K562 (cell line): Measurements from ENCODE around the gene FLT1. TPM values are rescaled to one million over a fixed set of nuclear protein-coding genes. Genes with fewer than 3 reads are reported as not detected.

Experiments
- ARID3B ChIP-seq: fragments of 250-450 bp; sonication (Bioruptor Pico); IDR thresholded peaks from 2 replicates; pipeline ENCODE4 v1.4.0; 2020; ENCODE audit warnings: borderline replicate concordance
- BRCA1 ChIP-seq, 2 experiments: fragments of 450-650 bp in 1 of 2; sonication (generic) in 1 of 2; formaldehyde crosslinking in 1 of 2; IDR thresholded peaks; 2 replicates each; pipeline versions ENCODE4 v1.5.0 to v1.6.1; 2017 to 2020; ENCODE audit warnings: mild to moderate bottlenecking in 1 of 2, missing genetic modification reagents in 1 of 2
- CBFB ChIP-seq: sonication (generic); formaldehyde crosslinking; IDR thresholded peaks from 2 replicates; pipeline ENCODE4 v1.4.0; 2020; ENCODE audit warnings: mild to moderate bottlenecking, missing genetic modification reagents
- FIP1L1 ChIP-seq: fragments of 200-400 bp; formaldehyde crosslinking; IDR thresholded peaks from 2 replicates; pipeline ENCODE4 v1.6.1; 2018; ENCODE audit warnings: mild to moderate bottlenecking, low read depth, low read length; ENCODE audit not compliant: poor library complexity, severe bottlenecking
- JUN ChIP-seq, 2 experiments: sonication (generic) in 1 of 2; formaldehyde crosslinking in 1 of 2; IDR thresholded peaks; 2 replicates each; pipeline versions ENCODE4 v1.6.1 to v1.8.0; 2012 to 2022; ENCODE audit warnings: borderline replicate concordance in 2 of 2, mild to moderate bottlenecking in 2 of 2, improper control_type of control experiment in 1 of 2, low read depth in 1 of 2, low read length in 1 of 2, missing genetic modification reagents in 1 of 2
- JUNB ChIP-seq: fragments of 450-650 bp; formaldehyde crosslinking; conservative IDR thresholded peaks from 2 replicates; pipeline ENCODE4 v1.4.0; 2020; ENCODE audit warnings: mild to moderate bottlenecking
- KLF16 ChIP-seq: IDR thresholded peaks from 2 replicates; pipeline ENCODE4 v1.6.1; 2016; ENCODE audit warnings: antibody characterized with exemption
- NFE2 ChIP-seq: IDR thresholded peaks from 2 replicates; pipeline ENCODE4 v1.6.1; 2014; ENCODE audit warnings: antibody characterized with exemption, low read depth
- NR0B1 ChIP-seq: fragments of 450-650 bp; IDR thresholded peaks from one replicate; pipeline ENCODE4 v1.6.1; 2018; ENCODE audit warnings: mild to moderate bottlenecking, moderate library complexity; ENCODE audit not compliant: partially characterized antibody
- PPARD ChIP-seq: fragments of 250-450 bp; sonication (Bioruptor Pico); IDR thresholded peaks from 2 replicates; pipeline ENCODE4 v1.8.0; 2022; ENCODE audit warnings: inconsistent platforms, mild to moderate bottlenecking, moderate library complexity
- SNRNP70 ChIP-seq: fragments of 200-400 bp; formaldehyde crosslinking; optimal IDR thresholded peaks from 2 replicates; pipeline ENCODE3; 2017; ENCODE audit warnings: low read depth, low read length
- TAF1 ChIP-seq: IDR thresholded peaks from 2 replicates; pipeline ENCODE4 v1.6.1; 2011; ENCODE audit warnings: mild to moderate bottlenecking, low read length, moderate library complexity; ENCODE audit not compliant: insufficient read depth, control insufficient read depth, severe bottlenecking; ENCODE audit errors: extremely low read depth
- ZFP91 ChIP-seq: sonication (generic); formaldehyde crosslinking; IDR thresholded peaks from 2 replicates; pipeline ENCODE4 v1.8.0; 2022; ENCODE audit warnings: mild to moderate bottlenecking, missing genetic modification reagents
- ZNF217 ChIP-seq: sonication (generic); formaldehyde crosslinking; IDR thresholded peaks from 2 replicates; pipeline ENCODE4 v1.8.0; 2022; ENCODE audit warnings: mild to moderate bottlenecking, missing genetic modification reagents
- ZNF3 ChIP-seq: fragments of 250-450 bp; sonication (Bioruptor Pico); IDR thresholded peaks from 2 replicates; pipeline ENCODE4 v1.5.0; 2021; ENCODE audit warnings: mild to moderate bottlenecking, moderate library complexity
- ZNF347 ChIP-seq: fragments of 450-650 bp; formaldehyde crosslinking; IDR thresholded peaks from 2 replicates; pipeline ENCODE4 v1.4.0; 2020; ENCODE audit warnings: low read depth, mild to moderate bottlenecking, moderate library complexity
- ZNF589 ChIP-seq: fragments of 200-800 bp; sonication (Bioruptor generic); IDR thresholded peaks from 2 replicates; pipeline ENCODE4 v1.6.1; 2016; ENCODE audit warnings: low read depth, missing genetic modification characterization, missing compliant biosample characterization
- ZNF707 ChIP-seq: fragments of 250-450 bp; sonication (Bioruptor Pico); conservative IDR thresholded peaks from 2 replicates; pipeline ENCODE4 v1.8.0; 2022; ENCODE audit warnings: inconsistent platforms, mild to moderate bottlenecking, moderate library complexity
- polyA plus RNA-seq, 8 experiments: library from polyadenylated mRNA; depleted of rRNA in 4 of 8; stranded (reverse) in 5 of 8; unstranded in 3 of 8; fragments of >200 nt; fragmentation: Nextera tagmentation in 2 of 8; fragmentation: Illumina TruSeq in 1 of 8; extraction: Ambion mirVana in 2 of 8; extraction: Trizol in 1 of 8; gene quantifications; 2 replicates each; pipeline versions ENCODE4 v1.2.1 to v1.2.3, GENCODE V29; 2011 to 2014; ENCODE audit warnings: inconsistent platforms in 1 of 8, missing spikeins in 1 of 8
- total RNA-seq, 7 experiments: library from RNA; depleted of rRNA in 6 of 7; stranded (reverse); fragments of >200 nt in 6 of 7; fragmentation: Illumina TruSeq in 2 of 7; extraction: Trizol in 2 of 7; gene quantifications; 2 replicates each; pipeline versions ENCODE4 v1.2.1 to v1.2.3, GENCODE V29; 2011 to 2021; ENCODE audit warnings: low replicate concordance in 1 of 7
- TF ChIP-seq, protein P1 (sequence below): fragments of 250-450 bp; sonication (Bioruptor Pico); IDR thresholded peaks from 2 replicates; pipeline ENCODE4 v1.4.0; 2020
- TF ChIP-seq, protein P2 (sequence below): fragments of 450-650 bp; IDR thresholded peaks from 2 replicates; pipeline ENCODE4 v1.6.1; 2016

Gene FLT1
- total and polyA plus RNA-seq, 9 of the 15 experiments (the other 6 are each of a cell fraction or from before 2014, with no cell fraction given), result 0.01 to 2.0 (median 0.22) TPM

GRCh38 chr13:28538932-28539331 is 44.0 kb upstream of the FLT1 start (continued):
- TF ChIP-seq TAF1 (no peak), KLF16 (peak; percentile 67; the same call in 1 of the 2 replicates), BRCA1 (IDR thresholded peaks at IDR 0.05) (no peak), BRCA1 (CRISPR knock-in tag; IDR thresholded peaks at IDR 0.05) (no peak), ARID3B (CRISPR knock-in tag) (no peak), ZNF217 (CRISPR knock-in tag) (no peak), JUNB (CRISPR knock-in tag) (no peak), JUN (IDR thresholded peaks at IDR 0.05; ENCODE audit: borderline replicate concordance, low read depth, low read length) (0 out of 2 replicates have a peak, but pooled peaks have one; percentile 59), JUN (CRISPR knock-in tag; IDR thresholded peaks at IDR 0.05; ENCODE audit: borderline replicate concordance) (no peak), NFE2 (no peak; the same call in 1 of the 2 replicates), NR0B1 (no peak), FIP1L1 (no peak), ZNF707 (CRISPR knock-in tag) (no peak), CBFB (CRISPR knock-in tag) (no peak), ZNF589 (no peak), ZNF347 (CRISPR knock-in tag) (no peak), ZFP91 (no peak), SNRNP70 (no peak), PPARD (no peak), ZNF3 (CRISPR knock-in tag) (no peak)
- TF ChIP-seq, protein P1, sequence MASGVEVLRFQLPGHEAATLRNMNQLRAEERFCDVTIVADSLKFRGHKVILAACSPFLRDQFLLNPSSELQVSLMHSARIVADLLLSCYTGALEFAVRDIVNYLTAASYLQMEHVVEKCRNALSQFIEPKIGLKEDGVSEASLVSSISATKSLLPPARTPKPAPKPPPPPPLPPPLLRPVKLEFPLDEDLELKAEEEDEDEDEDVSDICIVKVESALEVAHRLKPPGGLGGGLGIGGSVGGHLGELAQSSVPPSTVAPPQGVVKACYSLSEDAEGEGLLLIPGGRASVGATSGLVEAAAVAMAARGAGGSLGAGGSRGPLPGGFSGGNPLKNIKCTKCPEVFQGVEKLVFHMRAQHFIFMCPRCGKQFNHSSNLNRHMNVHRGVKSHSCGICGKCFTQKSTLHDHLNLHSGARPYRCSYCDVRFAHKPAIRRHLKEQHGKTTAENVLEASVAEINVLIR, result no peak
- TF ChIP-seq, protein P2, sequence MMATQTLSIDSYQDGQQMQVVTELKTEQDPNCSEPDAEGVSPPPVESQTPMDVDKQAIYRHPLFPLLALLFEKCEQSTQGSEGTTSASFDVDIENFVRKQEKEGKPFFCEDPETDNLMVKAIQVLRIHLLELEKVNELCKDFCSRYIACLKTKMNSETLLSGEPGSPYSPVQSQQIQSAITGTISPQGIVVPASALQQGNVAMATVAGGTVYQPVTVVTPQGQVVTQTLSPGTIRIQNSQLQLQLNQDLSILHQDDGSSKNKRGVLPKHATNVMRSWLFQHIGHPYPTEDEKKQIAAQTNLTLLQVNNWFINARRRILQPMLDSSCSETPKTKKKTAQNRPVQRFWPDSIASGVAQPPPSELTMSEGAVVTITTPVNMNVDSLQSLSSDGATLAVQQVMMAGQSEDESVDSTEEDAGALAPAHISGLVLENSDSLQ, result no peak
